Measurements from ENCODE around the gene DNAH5.

The DNAH5 gene

GRCh38 chr5:13926731-13927130, 17.8 kb downstream of the DNAH5 start:
- no peak for DNase-seq (ENCODE audit: low read depth)
- H3K4me3 ChIP-seq (ENCODE audit: control insufficient read depth, low read depth, low read length): no peak overlapping the region
- TF ChIP-seq CTCF (conservative IDR thresholded peaks at IDR 0.05; ENCODE audit: control insufficient read depth, insufficient read depth, low read depth, low read length): no peak

GRCh38 chr5:13921578-13921977, 22.9 kb downstream of the DNAH5 start:
- TF ChIP-seq CTCF (conservative IDR thresholded peaks at IDR 0.05; ENCODE audit: control insufficient read depth, insufficient read depth, low read depth, low read length): no peak
- H3K4me3 ChIP-seq (ENCODE audit: control insufficient read depth, low read depth, low read length): no peak overlapping the region
- peak; percentile 3 for DNase-seq (ENCODE audit: low read depth)

DNA sequence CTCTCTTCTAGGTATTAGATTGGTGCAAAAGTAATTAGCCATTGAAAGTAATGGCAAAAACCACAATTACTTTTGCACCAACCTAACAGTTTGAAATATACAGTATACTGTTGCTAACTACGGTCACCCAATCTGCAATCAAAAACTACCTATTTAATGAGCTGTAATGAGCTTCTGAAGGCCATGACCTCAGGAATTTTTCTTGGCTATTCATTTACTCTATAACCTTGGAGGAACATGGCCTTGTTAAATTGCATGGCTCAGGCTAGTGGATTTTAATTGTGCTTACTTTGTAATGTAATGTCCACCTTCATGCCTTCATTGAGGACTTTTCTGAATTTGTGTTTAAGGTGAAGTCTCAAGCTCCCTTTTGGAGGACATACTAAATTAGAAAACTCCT, 24.7 kb downstream of the DNAH5 start:
- no peak for DNase-seq (ENCODE audit: low read depth)
- no peak for TF ChIP-seq CTCF (conservative IDR thresholded peaks at IDR 0.05; ENCODE audit: control insufficient read depth, insufficient read depth, low read depth, low read length)
- no peak overlapping the region for H3K4me3 ChIP-seq (ENCODE audit: control insufficient read depth, low read depth, low read length)

DNA sequence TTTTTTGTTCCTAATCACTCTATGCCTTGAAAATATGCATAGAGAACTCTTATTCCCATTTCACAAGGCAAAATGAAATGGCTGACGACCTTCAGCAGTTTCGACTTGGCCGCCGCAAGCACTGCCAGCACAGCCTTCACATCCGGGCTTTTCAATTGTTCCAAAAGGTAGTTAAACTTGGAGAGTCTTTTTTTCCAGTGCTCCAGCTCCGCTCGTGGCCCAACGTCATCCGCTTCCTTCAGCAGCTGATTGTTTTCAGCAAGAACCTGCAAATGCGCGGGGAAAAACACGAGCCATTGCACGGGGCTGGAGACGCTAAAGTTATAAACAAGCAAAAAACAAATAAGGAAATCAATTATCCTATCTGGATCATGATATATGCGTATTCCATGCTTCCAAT, 25.4 kb downstream of the DNAH5 start:
- TF ChIP-seq CTCF (conservative IDR thresholded peaks at IDR 0.05; ENCODE audit: control insufficient read depth, insufficient read depth, low read depth, low read length): no peak
- no peak for DNase-seq (ENCODE audit: low read depth)

DNA sequence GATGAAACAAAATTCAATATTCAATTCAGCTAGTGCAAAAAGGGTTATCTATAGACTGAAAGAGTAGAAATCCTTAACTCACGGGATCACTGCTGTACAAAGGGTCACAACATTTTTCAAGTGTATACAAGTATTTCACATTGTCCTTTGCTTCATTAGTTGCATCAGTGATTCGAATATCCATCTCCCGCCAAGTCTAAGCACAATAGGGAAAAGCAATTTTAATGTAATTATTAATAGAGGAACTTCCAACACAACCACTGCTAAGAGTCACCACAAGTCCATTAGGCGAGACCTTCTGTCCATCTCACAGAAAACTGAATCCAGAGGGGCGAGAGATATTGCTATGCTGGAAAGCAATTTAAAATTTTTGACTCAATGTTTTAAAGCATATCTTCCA, 27.4 kb downstream of the DNAH5 start:
- TF ChIP-seq CTCF (conservative IDR thresholded peaks at IDR 0.05; ENCODE audit: control insufficient read depth, insufficient read depth, low read depth, low read length): no peak
- H3K4me3 ChIP-seq (ENCODE audit: control insufficient read depth, low read depth, low read length): no peak overlapping the region
- DNase-seq (ENCODE audit: low read depth): no peak

More for the DNA sequence above, 25.4 kb downstream of the DNAH5 start:
- H3K4me3 ChIP-seq (ENCODE audit: control insufficient read depth, low read depth, low read length): no peak overlapping the region

DNA sequence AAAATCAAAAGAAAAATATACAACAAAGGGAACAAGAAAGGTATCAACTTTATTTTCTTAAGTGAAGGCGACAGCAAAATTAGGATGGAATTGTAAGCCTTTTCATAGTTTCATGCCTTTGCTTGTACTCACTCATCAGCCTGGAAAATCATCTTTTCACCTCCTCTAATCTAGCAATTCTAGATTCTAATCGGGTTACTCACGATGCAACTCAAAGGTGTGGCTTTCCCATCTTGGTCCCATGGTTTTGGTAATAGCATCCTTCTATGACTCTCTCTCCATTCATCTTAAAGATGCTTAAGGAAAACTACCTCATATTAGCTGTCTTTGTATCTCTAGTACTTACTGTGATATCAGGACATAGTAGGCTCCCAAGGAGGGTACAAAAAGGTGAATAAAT, 30.5 kb downstream of the DNAH5 start:
- DNase-seq (ENCODE audit: low read depth): no peak
- no peak for TF ChIP-seq CTCF (conservative IDR thresholded peaks at IDR 0.05; ENCODE audit: control insufficient read depth, insufficient read depth, low read depth, low read length)
- H3K4me3 ChIP-seq (ENCODE audit: control insufficient read depth, low read depth, low read length): no peak overlapping the region

- DNase-seq (ENCODE audit: low read depth): no peak
- TF ChIP-seq CTCF (conservative IDR thresholded peaks at IDR 0.05; ENCODE audit: control insufficient read depth, insufficient read depth, low read depth, low read length): no peak
- H3K4me3 ChIP-seq (ENCODE audit: control insufficient read depth, low read depth, low read length): no peak overlapping the region
Observed at GRCh38 chr5:13910637-13911288, 33.7 kb downstream of the DNAH5 start.

All from fibroblast of mammary gland (primary cell).